ENCODE data around the gene SOAT1.
A peak's percentile ranks its signal among the peaks of the same experiment; 100 is the strongest.
"Not testable (repeated sequence)": the region's sequence is repeated elsewhere in the genome, so short reads cannot be mapped to it uniquely, and the experiment has no call there.

The SOAT1 gene

GRCh38 chr1:179293340-179294327 is at the start of gene SOAT1:
TSS of gene SOAT1 (plus strand) at chr1:179293797. CDS start at chr1:179302685, 8,888 bp downstream.
- peak; percentile 84 for DNase-seq

DNA sequence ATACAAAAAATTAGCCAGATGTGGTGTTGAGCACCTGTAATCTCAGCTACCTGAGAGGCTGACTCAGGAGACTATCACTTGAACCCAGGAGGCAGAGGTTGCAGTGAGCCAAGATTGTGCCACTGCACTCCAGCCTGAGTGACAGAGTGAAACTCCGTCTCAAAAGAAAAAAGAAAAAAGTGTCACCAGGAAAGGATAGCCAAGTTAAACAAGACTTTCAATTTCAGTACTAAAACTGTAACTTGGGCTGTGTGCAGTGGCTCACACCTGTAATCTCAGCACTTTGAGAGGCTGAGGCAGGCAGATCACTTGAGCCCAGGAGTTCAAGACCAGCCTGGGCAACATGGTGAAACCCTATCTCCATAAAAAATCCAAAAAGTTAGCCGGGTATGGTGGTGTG is 48.2 kb upstream of the SOAT1 start:
- DNase-seq = not testable (repeated sequence)

DNA sequence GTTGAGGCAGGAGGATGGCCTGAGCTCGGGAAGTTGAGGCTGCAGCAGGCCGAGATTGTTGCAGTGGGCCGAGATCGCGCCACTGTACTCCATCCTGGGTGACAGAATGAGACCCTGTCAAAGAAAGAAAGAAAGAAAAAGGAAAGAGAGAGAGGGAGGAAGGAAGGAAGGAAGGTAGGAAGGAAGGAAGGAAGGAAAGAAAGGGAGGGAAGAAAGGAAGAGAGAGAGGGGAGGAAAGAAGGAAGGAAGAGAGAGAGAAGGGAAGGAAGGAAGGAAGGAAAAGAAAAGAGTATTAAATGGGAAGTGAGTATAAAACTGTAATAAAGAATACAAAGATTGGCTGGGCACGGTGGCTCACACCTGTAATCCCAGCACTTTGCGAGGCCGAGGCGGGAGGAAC is 45.7 kb upstream of the SOAT1 start:
- DNase-seq = no peak

GRCh38 chr1:179251675-179252074 is 41.9 kb upstream of the SOAT1 start:
- DNase-seq = peak; percentile 31

- no peak for DNase-seq
Observed at GRCh38 chr1:179252606-179253005, 41.0 kb upstream of the SOAT1 start.

DNA sequence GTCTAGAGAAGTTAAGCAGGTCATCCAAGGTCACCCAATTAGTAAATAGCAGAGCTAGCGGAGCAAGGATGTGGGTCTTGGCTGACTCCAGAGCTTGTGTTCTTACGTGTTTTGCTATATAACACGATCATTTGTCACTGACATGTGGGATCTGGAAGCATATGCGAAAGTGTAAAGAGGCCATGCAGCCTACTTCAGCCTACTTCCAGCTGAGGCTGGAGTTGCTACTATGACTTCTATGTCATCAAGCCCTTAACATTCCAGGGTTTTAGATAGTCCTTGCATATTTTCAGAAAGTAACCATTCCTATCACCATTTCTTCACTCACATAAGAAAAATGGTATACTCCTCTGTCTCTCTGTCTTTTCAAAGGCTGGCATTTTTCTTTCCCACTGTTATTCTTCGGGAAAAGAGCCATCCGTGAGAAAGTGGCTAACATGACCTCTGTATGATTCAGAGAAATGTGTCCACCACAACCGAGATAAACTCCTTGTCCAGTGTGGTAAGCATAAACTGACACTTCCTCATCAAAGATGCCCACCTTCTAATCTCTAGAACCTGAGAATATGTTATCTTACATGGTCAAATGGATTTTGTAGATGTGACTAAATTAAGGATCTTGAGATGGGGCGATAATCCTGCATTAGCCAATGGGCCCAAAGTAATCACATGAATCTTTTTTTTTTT is 40.2 kb upstream of the SOAT1 start:
- DNase-seq = no peak

- DNase-seq = no peak
Observed at GRCh38 chr1:179262183-179262582, 31.4 kb upstream of the SOAT1 start.

DNA sequence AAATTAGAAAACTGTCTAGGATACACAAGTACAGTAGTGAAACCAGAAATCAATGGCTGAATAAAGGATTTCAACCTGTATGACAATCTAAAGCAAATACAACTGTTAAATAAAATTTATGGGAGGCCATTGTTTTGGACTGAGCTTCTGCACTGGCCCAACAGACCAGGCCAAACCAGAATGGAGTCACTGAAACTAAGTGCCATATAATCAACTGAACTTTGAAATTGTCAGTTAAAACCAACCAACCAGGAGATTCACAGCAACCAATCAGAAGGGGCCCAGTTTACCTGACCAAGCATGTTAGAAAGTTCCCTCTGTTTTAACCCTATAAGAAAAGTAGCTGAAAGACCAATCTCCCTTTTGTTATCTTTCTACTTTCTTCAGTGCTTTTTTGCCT is 30.5 kb upstream of the SOAT1 start:
- no peak for DNase-seq

- DNase-seq = no peak
Observed at GRCh38 chr1:179264507-179264906, 29.1 kb upstream of the SOAT1 start.

GRCh38 chr1:179269071-179269470 is 24.5 kb upstream of the SOAT1 start:
- no peak for DNase-seq

DNA sequence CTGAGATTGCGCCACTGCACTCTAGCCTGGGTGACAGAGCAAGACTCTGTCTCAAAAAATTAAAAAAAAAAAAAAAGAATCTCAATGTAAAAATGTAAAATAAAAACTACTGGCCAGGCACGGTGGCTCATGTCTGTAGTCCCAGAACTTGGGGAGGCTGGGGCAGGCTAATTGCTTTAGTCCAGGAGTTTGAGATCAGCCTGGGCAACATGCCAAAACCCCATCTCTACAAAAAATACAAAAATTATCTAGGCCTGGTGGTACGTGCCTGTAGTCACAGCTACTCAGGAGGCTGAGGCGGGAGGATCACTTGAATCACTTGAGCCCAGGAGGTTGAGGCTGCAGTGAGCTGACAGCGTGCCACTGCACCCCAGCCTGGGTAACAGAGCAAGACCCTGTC is 19.2 kb upstream of the SOAT1 start:
- not testable (repeated sequence) for DNase-seq

DNA sequence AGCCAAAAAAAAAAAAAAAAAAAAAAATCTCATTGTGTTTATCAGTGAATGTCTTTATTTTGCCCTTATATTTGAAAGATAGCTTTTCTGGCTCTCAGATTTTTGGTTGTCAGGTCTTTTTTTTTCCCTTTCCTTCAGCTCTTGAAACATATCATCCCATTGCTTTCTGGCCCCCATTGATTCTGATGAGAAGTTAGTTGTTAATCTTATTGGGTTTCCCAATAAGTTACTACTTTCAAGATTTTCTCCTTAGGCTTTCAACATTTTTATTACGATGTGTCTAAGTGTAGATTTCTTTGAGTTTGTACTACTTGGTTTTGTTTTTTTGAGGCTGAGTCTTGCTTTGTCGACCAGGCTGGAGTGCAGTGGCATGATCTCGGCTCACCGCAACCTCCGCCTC is 14.7 kb upstream of the SOAT1 start:
- DNase-seq = no peak

- DNase-seq = no peak
Observed at GRCh38 chr1:179283992-179284391, 9.6 kb upstream of the SOAT1 start.

DNA sequence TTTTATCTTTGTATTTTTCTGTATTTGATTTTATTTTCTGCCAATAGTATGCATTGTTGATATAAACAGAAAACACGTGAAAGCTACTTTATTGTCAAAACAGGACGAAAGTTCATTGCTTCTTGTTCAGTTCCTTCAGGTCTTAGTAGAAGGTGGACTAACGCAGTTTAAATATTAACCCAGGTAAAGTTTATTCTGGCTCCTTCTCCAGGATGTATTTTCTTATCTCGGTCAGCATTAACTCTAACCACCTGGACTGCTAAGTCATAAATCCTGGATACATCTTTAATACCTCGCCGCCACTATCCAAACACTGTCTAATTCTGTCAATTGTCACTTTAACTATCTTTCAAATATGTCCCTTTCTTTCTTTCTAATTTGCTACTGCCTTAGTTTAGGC is 5.7 kb upstream of the SOAT1 start:
- DNase-seq = no peak

GRCh38 chr1:179288977-179289376 is 4.6 kb upstream of the SOAT1 start:
- no peak for DNase-seq

DNA sequence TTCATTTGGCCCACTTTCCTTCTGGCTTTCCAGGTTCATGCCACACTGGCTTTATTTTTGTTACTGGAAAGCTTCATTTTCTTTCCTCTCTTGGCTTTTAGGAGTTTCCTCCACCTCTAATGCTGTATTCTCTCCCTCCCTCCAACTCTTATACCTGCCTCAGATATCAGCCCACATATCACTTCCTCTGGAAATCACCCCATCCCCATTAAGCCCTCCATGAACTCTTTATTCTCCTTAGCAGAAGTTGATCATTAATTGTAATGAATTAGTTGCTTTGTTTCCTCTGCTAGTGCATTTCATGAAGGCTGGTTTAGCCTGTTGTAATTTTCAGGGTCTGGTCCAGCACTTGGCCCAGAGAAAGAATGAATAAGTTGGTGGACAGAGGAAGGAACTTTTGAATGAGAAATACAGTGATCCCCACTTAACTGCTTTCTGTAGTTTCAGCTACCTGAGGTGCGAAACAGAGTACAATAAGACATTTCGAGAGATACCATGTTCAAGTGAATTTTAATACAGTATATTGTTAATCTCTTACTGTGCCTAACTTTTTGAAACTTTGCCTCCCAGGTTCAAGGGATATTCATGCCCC is 1.7 kb downstream of the SOAT1 start:
- DNase-seq = no peak

GRCh38 chr1:179296356-179297104 is 2.9 kb downstream of the SOAT1 start:
- no peak for DNase-seq

- DNase-seq = no peak
Observed at GRCh38 chr1:179297105-179297378, 3.4 kb downstream of the SOAT1 start.

GRCh38 chr1:179298952-179299351 is 5.4 kb downstream of the SOAT1 start:
- no peak for DNase-seq

GRCh38 chr1:179300112-179300511 is 6.5 kb downstream of the SOAT1 start:
- no peak for DNase-seq

DNA sequence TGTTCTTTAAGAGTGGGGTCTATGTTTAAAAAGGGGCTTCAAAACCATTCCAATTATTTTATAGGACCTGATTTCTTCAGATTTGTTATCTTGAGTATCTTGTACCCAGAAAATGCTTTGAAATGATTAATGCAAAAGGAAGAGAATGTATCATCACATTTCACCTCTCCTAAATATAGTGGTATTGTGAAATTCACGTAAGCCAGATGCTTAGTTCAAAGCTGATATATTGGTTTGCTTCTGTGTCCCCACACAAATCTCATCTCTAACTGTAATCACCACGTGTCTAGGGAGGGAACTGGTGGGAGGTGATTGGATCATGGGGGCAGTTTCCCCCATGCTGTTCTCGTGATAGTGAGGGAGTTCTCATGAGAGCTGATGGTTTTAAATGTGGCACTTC is 8.5 kb downstream of the SOAT1 start:
- no peak for DNase-seq

GRCh38 chr1:179303200-179303785 is 9.7 kb downstream of the SOAT1 start:
- DNase-seq = no peak

GRCh38 chr1:179305450-179305849 is 11.9 kb downstream of the SOAT1 start:
- DNase-seq = no peak
